RWPE1 (cell line): ENCODE results near the gene CLDND1.

Experiments
- CTCF ChIA-PET: fragments of 350-600 bp; sonication (Branson Sonifier 250); formaldehyde crosslinking; extraction: SDS; loops from one replicate; lab custom pipeline; 2021; lab: Yijun Ruan, JAX
- POLR2A ChIA-PET: fragments of 400-600 bp; formaldehyde crosslinking; extraction: SDS; loops from one replicate; lab custom pipeline; 2020; ENCODE audit warnings: antibody characterized with exemption; ENCODE audit not compliant: low non-redundant PET; lab: Yijun Ruan, JAX
- DNase-seq: peaks from one replicate; pipeline ENCODE4 v3.0.0; 2012; ENCODE audit warnings: low spot score
- H3K27ac ChIP-seq: fragments of 450-650 bp; 2 replicates; pipeline ENCODE4 v1.5.1; 2017
- TF ChIP-seq, protein P1 (sequence below): fragments of 450-650 bp; conservative IDR thresholded peaks from 2 replicates; pipeline ENCODE4 v1.5.1; 2017; ENCODE audit warnings: low read depth, mild to moderate bottlenecking

CLDND1 gene

DNA sequence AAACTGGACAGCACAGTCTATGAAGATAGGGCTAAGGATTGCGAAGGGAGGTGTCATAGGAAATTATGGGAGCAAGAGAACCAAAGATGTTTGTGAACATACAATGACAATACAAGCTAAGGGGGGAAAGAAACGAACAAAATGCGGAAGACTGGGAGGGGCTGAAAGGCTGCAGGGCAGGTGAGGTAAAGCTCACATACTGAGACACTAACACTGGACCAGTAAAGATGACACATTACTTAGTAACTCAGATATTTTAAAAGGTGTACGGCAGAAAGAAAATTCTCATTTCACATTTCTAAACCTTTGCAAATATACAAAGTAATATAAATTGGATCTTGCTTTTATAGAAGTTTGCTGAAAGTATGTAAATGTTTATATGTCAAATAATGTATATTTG is 10.1 kb downstream of the CLDND1 start:
- ChIA-PET POLR2A (no interaction called here), CTCF (no interaction called here)
- no peak overlapping the region for H3K27ac ChIP-seq
- TF ChIP-seq, protein P1, sequence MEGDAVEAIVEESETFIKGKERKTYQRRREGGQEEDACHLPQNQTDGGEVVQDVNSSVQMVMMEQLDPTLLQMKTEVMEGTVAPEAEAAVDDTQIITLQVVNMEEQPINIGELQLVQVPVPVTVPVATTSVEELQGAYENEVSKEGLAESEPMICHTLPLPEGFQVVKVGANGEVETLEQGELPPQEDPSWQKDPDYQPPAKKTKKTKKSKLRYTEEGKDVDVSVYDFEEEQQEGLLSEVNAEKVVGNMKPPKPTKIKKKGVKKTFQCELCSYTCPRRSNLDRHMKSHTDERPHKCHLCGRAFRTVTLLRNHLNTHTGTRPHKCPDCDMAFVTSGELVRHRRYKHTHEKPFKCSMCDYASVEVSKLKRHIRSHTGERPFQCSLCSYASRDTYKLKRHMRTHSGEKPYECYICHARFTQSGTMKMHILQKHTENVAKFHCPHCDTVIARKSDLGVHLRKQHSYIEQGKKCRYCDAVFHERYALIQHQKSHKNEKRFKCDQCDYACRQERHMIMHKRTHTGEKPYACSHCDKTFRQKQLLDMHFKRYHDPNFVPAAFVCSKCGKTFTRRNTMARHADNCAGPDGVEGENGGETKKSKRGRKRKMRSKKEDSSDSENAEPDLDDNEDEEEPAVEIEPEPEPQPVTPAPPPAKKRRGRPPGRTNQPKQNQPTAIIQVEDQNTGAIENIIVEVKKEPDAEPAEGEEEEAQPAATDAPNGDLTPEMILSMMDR = no peak
- peak; percentile 69 for DNase-seq

DNA sequence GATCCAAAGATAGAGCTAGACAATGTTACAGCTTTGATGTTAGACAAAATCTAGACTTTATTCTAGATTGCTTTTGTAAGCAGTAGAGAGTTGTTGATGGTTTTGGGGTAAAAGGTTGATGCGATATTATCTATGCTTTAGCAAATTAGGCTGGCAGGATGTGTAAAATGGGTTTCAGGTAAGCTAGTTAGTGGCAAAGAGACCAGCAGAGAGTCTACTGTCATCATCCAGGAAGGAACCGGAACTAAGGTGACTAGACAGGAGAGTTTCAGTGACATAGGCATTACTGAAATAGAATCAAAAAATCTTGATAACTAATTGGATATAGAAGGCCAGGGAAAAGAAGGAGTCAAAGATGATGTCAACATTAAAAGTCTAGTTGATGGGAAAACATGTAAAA is 14.1 kb downstream of the CLDND1 start:
- ChIA-PET POLR2A (no interaction called here), CTCF (interaction anchor here (0.6 to 0.7 kb wide), 2 partner anchors 13 to 424 kb away, joined by 3 read pairs; no protein-coding TSS in a partner anchor)
- no peak overlapping the region for H3K27ac ChIP-seq
- TF ChIP-seq, protein P1 = no peak
- DNase-seq = no peak

DNA sequence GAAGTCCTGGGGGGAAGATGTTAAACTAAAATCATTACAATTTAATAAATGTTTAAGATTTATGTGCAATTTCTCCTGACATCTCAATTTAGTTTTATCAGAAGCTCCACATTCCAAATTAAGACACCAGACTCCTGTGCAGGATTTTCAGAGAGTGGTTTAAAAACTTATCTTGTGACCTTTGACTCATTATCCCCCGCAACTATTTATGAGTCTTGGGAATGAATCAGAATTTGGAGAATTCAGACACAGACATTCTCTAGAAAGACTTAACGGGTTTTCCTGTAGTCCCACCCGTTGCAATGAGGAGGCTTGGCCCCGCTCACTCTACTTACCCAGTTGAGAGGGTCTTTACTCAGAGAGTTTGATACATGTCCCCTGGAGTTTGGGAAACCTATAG is 18.2 kb downstream of the CLDND1 start:
- TF ChIP-seq, protein P1 = no peak
- no peak overlapping the region for H3K27ac ChIP-seq
- CTCF ChIA-PET = no interaction called here
- POLR2A ChIA-PET = no interaction called here
- DNase-seq = no peak

DNA sequence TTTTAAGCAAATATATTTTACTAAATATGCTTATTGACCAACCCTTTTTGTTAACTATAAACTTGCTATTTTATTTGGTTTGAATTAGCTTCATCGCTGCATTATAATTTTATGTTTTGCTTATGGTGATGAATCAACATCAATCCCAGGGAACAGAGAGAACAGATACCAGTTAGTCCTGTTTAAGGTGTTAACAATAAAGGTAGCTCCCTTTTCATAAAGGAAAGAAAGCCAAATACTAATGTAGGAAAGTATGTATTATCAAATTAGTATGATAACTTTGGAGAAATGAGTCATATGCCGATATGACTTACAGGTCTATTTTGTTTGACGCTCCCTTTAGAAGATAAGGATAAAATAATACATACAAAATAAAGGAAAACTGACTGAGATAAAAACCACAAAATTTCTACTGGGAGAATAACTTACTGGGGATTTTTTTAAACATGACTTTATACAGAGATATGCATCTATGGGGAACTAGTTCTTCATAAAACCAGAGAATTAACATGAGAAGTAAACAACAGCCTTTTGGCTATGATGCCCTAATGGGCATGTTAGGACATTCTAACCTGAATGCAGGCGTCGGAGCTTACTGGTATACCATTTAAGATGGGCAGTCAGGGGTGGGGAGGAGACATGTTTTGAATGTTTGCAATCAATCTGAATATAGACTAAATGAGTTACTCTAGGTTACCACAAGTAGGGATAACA is 20.7 kb downstream of the CLDND1 start:
- ChIA-PET CTCF (no interaction called here), POLR2A (no interaction called here)
- peak; percentile 19 for DNase-seq
- TF ChIP-seq, protein P1 = no peak
- no peak overlapping the region for H3K27ac ChIP-seq

DNA sequence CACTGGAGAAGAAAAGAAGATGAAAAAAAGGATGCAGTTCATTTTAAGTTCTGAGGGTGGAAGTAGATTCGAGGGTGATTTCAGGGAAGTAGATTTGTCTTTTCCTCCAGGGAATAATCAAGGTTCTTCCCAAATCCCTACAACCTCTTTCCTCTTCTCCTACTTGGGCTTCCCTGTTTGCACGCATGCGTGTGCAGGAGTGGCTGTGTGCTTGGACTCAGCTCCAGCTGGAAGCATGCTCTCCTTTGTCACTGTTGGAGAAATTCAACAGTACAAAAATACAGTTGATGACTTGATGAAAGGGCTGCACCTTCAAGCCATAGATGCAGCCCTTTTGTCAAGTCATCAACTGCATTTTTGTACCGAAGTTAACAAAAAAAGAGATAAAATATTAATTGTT is 21.4 kb downstream of the CLDND1 start:
- no peak for DNase-seq
- TF ChIP-seq, protein P1 = no peak
- ChIA-PET CTCF (no interaction called here), POLR2A (no interaction called here)
- no peak overlapping the region for H3K27ac ChIP-seq

DNA sequence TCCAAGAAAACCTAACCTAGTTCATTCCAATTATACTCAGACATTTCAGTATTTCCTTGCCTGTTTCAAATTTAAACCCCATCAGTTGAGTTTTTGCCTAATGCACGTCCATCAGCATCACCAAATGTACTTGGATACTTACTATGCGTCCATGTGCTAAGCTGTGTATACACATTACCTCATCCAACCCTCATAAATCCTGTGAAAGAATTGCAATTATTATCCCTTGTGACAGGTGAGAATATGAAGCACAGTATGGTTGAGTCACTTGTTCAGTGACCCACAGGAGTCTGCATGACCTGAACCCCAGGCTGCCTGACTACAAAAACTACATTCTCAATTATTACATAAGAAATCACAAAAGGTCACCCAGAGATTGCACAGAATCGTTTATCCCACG is 22.7 kb downstream of the CLDND1 start:
- ChIA-PET CTCF (no interaction called here), POLR2A (no interaction called here)
- no peak for DNase-seq
- no peak overlapping the region for H3K27ac ChIP-seq
- TF ChIP-seq, protein P1 = no peak
